Measurements from ENCODE around the gene HSPBAP1.
"Not testable (repeated sequence)": the region's sequence is repeated elsewhere in the genome, so short reads cannot be mapped to it uniquely, and the experiment has no call there.

Gene HSPBAP1

DNA sequence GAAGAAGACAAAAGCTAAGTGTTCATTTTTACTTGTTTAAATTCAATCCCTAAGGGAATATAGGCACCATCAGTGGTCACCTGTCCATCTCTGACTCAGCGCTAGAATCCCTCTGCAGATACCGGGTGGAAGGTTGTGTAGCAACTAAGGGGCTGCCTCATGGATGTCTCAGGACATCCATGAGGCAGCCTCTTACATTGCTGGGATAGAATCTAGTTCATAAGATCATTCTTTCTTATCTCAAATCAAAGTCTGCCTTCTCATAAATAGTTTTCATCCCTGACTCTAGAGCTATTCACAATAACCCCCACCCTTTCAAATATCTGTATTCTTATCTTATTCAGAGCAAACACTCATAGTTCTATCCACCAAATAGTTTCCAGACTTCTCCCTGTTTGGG is 38.1 kb downstream of the HSPBAP1 start:
- no peak for DNase-seq (ENCODE audit: low read depth)
- H3K4me3 ChIP-seq (ENCODE audit: low read depth, low read length) = no peak overlapping the region
- TF ChIP-seq POLR2A (IDR thresholded peaks at IDR 0.05; ENCODE audit: extremely low read depth, insufficient read length) (no peak), MYC (IDR thresholded peaks at IDR 0.05; ENCODE audit: low read depth, low read length) (no peak), MAX (IDR thresholded peaks at IDR 0.05; ENCODE audit: low read depth, low read length) (no peak)
- TF ChIP-seq, protein P1, sequence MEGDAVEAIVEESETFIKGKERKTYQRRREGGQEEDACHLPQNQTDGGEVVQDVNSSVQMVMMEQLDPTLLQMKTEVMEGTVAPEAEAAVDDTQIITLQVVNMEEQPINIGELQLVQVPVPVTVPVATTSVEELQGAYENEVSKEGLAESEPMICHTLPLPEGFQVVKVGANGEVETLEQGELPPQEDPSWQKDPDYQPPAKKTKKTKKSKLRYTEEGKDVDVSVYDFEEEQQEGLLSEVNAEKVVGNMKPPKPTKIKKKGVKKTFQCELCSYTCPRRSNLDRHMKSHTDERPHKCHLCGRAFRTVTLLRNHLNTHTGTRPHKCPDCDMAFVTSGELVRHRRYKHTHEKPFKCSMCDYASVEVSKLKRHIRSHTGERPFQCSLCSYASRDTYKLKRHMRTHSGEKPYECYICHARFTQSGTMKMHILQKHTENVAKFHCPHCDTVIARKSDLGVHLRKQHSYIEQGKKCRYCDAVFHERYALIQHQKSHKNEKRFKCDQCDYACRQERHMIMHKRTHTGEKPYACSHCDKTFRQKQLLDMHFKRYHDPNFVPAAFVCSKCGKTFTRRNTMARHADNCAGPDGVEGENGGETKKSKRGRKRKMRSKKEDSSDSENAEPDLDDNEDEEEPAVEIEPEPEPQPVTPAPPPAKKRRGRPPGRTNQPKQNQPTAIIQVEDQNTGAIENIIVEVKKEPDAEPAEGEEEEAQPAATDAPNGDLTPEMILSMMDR (IDR thresholded peaks at IDR 0.05; ENCODE audit: low read depth, low read length) = no peak

DNA sequence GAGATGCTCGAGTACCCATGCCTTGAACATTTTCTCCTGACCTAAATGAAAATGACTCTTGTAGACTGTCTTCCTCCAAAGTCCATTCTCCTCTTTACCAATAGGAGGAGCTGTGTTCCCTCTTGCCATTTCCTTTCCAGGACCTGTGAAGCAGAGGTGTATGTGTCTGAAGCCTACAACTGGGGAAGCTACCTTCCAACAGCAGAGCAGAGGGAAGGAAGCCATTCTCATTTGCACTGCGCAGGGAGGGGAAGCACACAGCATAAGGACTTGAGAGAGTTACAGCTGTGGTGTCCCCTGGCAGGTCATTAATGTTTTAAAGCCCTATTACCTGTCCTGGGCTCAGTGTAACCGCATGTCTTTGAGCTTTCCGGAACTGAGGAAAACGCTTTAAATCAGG is 38.7 kb downstream of the HSPBAP1 start:
- TF ChIP-seq, protein P1 (IDR thresholded peaks at IDR 0.05; ENCODE audit: low read depth, low read length) = peak; percentile 83
- TF ChIP-seq MAX (IDR thresholded peaks at IDR 0.05; ENCODE audit: low read depth, low read length) = no peak
- no peak overlapping the region for H3K4me3 ChIP-seq (ENCODE audit: low read depth, low read length)
- DNase-seq (ENCODE audit: low read depth) = peak; percentile 68

DNA sequence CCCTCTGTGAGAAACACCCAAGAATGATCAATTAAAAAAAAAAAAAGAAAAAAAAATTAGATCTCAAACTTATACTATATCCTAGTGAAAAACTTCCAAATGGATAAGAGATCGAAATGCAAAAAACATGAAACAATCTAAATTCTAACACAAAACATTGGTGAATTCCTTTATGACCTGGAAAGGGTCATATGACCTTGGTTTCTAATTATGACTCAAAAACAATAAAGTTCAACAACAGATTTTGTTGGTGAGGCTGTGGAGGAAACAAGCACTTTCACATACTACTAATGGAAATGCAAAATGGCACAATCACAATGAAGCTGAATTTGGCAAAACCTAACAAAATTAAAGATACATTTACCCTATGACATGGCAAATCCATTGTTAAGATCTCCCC is 45.3 kb downstream of the HSPBAP1 start:
- no peak overlapping the region for H3K4me3 ChIP-seq (ENCODE audit: low read depth, low read length)
- no peak for TF ChIP-seq POLR2A (IDR thresholded peaks at IDR 0.05; ENCODE audit: extremely low read depth, insufficient read length)
- TF ChIP-seq MAX (IDR thresholded peaks at IDR 0.05; ENCODE audit: low read depth, low read length) = no peak
- TF ChIP-seq, protein P1 (IDR thresholded peaks at IDR 0.05; ENCODE audit: low read depth, low read length) = no peak
- TF ChIP-seq MYC (IDR thresholded peaks at IDR 0.05; ENCODE audit: low read depth, low read length) = no peak
- no peak for DNase-seq (ENCODE audit: low read depth)

DNA sequence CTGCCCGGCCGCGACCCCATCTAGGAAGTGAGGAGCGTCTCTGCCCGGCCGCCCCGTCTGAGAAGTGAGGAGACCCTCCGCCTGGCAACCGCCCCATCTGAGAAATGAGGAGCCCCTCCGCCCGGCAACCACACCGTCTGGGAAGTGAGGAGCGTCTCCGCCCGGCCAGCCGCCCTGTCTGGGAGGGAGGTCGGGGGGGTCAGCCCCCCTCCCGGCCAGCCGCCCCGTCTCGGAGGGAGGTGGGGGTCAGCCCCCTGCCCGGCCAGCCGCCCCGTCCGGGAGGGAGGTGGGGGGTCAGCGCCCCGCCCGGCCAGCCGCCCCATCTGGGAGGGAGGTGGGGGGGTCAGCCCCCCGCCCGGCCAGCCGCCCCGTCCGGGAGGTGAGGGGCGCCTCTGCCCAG is 46.3 kb downstream of the HSPBAP1 start:
- DNase-seq (ENCODE audit: low read depth); H3K4me3 ChIP-seq (ENCODE audit: low read depth, low read length): not testable (repeated sequence)

- TF ChIP-seq, protein P1 (IDR thresholded peaks at IDR 0.05; ENCODE audit: low read depth, low read length) = no peak
- TF ChIP-seq MYC (IDR thresholded peaks at IDR 0.05; ENCODE audit: low read depth, low read length) = no peak
- no peak for TF ChIP-seq MAX (IDR thresholded peaks at IDR 0.05; ENCODE audit: low read depth, low read length)
- DNase-seq (ENCODE audit: low read depth) = no peak
- no peak overlapping the region for H3K4me3 ChIP-seq (ENCODE audit: low read depth, low read length)
Observed at GRCh38 chr3:122745369-122746021, 48.1 kb downstream of the HSPBAP1 start.

DNA sequence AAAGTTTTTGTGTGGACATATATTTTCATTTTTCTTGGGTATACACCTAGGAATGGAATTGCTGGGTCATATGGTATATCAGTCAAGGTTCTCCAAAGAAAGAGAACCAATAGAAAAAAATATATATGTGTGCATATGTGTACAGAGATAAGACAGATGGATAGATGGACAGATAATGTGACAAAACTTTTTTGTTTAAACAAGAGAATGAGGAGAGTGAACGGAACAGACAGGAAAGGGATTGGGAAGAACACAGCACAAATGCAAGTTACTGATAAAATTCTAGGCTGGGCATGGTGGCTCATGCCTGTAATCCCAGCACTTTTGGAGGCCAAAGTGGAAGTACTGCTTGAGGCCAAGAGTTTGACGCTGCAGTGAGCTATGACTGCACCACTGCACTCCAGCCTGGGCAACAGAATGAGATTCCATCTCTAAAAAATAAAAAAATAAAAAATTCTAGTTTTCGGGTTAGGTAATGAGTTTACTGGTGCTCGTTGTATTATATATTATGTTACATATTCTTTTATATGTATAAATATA is 50.0 kb downstream of the HSPBAP1 start:
- TF ChIP-seq, protein P1 (IDR thresholded peaks at IDR 0.05; ENCODE audit: low read depth, low read length) = no peak
- TF ChIP-seq MYC (IDR thresholded peaks at IDR 0.05; ENCODE audit: low read depth, low read length) (no peak), POLR2A (IDR thresholded peaks at IDR 0.05; ENCODE audit: extremely low read depth, insufficient read length) (no peak), MAX (IDR thresholded peaks at IDR 0.05; ENCODE audit: low read depth, low read length) (no peak)
- no peak overlapping the region for H3K4me3 ChIP-seq (ENCODE audit: low read depth, low read length)
- DNase-seq (ENCODE audit: low read depth) = no peak

Measured in NB4 (cell line).